A549 (cell line): ENCODE results near the gene PIGC. TPM values are rescaled to one million over a fixed set of nuclear protein-coding genes. Genes with fewer than 3 reads are reported as not detected.

ENCODE experiments used
- ATAC-seq, 2 experiments: fragments of 200-7000 bp in 1 of 2; fragments of >200 bp in 1 of 2; cut with Nextera tagmentation in 1 of 2; cut with Tn5 transposase in 1 of 2; 3 replicates each; pipeline versions ENCODE4 v1.8.0 to v1.9.1; 2018 to 2020; ENCODE audit warnings: mild to moderate bottlenecking in 1 of 2, moderate library complexity in 1 of 2
- CTCF ChIA-PET: fragments of 300-600 bp; sonication (Branson Sonifier 250); formaldehyde crosslinking; extraction: SDS; loops from one replicate; lab custom pipeline; 2021; ENCODE audit warnings: antibody characterized with exemption, inconsistent platforms; lab: Yijun Ruan, JAX
- POLR2A ChIA-PET: fragments of 350-600 bp; formaldehyde crosslinking; extraction: SDS; loops from one replicate; lab custom pipeline; 2021; ENCODE audit warnings: antibody characterized with exemption, inconsistent platforms; lab: Yijun Ruan, JAX
- DNase-seq, 2 experiments: peaks; one replicate each; pipeline versions ENCODE4 v3.0.0 to v3.0.0-alpha.2; 2011 to 2016; ENCODE audit warnings: low read depth in 1 of 2, low spot score in 1 of 2
- FAIRE-seq: peaks from 2 replicates; lab custom pipeline; 2011; peaks lifted over from hg19 to GRCh38; lab: Jason Lieb, UNC
- H3K27ac ChIP-seq, 2 experiments: fragments of >200 bp; sonication (Bioruptor Twin); formaldehyde crosslinking; 3 replicates each; pipeline ENCODE4 v1.5.1; 2016 to 2017
- H3K4me1 ChIP-seq: fragments of >200 bp; sonication (Bioruptor Twin); formaldehyde crosslinking; 3 replicates; pipeline ENCODE4 v1.6.1; 2016
- H3K4me2 ChIP-seq: fragments of >200 bp; sonication (Bioruptor Twin); formaldehyde crosslinking; 3 replicates; pipeline ENCODE4 v1.6.1; 2016
- H3K4me3 ChIP-seq: fragments of >200 bp; sonication (Bioruptor Twin); formaldehyde crosslinking; 3 replicates; pipeline ENCODE4 v1.5.1; 2016
- H3K9me3 ChIP-seq: fragments of >200 bp; sonication (Bioruptor Twin); formaldehyde crosslinking; 3 replicates; pipeline ENCODE4 v1.6.1; 2016
- BCL3 ChIP-seq: fragments of >200 bp; sonication (Bioruptor Twin); formaldehyde crosslinking; IDR thresholded peaks from 3 replicates; pipeline ENCODE4 v1.6.1; 2016
- CBX2 ChIP-seq: fragments of 200-600 bp; sonication (generic); IDR thresholded peaks from 2 replicates; pipeline ENCODE4 v1.6.1; 2016; ENCODE audit warnings: low read depth, mild to moderate bottlenecking, borderline replicate concordance
- CEBPB ChIP-seq, 2 experiments: fragments of >200 bp in 1 of 2; sonication (Bioruptor Twin) in 1 of 2; formaldehyde crosslinking in 1 of 2; IDR thresholded peaks; 2 replicates each; pipeline ENCODE4 v1.6.1; 2012 to 2016
- EHF ChIP-seq: fragments of 250-450 bp; sonication (Bioruptor Pico); IDR thresholded peaks from 2 replicates; pipeline ENCODE4 v1.5.0; 2020; ENCODE audit warnings: mild to moderate bottlenecking
- EHMT2 ChIP-seq: fragments of 200-600 bp; sonication (generic); IDR thresholded peaks from 2 replicates; pipeline ENCODE4 v1.6.1; 2016; ENCODE audit warnings: antibody characterized with exemption, low read depth, mild to moderate bottlenecking, moderate library complexity
- EP300 ChIP-seq, 2 experiments: fragments of >200 bp; sonication (Bioruptor Twin); formaldehyde crosslinking; IDR thresholded peaks; 2 replicates in 1 of 2; 3 replicates in 1 of 2; pipeline ENCODE4 v1.6.1; 2016 to 2017
- ESRRA ChIP-seq: fragments of 150-350 bp; IDR thresholded peaks from 2 replicates; pipeline ENCODE4 v1.6.1; 2014; ENCODE audit warnings: mild to moderate bottlenecking, low read length, borderline replicate concordance
- FOSB ChIP-seq: fragments of 250-450 bp; sonication (Bioruptor Pico); IDR thresholded peaks from 2 replicates; pipeline ENCODE4 v1.5.0; 2020; ENCODE audit warnings: mild to moderate bottlenecking, moderate library complexity
- FOSL2 ChIP-seq, 2 experiments: fragments of 450-650 bp in 1 of 2; fragments of >200 bp in 1 of 2; sonication (Bioruptor Twin) in 1 of 2; formaldehyde crosslinking; IDR thresholded peaks; 2 replicates each; pipeline versions ENCODE4 v1.5.0 to v1.6.1; 2016 to 2020; ENCODE audit warnings: mild to moderate bottlenecking in 1 of 2, moderate library complexity in 1 of 2
- HOXB13 ChIP-seq: fragments of 250-450 bp; sonication (Bioruptor Pico); IDR thresholded peaks from 2 replicates; pipeline ENCODE4 v1.5.0; 2020; ENCODE audit warnings: low read depth, mild to moderate bottlenecking, moderate library complexity
- KDM5A ChIP-seq: fragments of 200-600 bp; sonication (generic); IDR thresholded peaks from 2 replicates; pipeline ENCODE4 v1.6.1; 2016; ENCODE audit warnings: antibody characterized with exemption, mild to moderate bottlenecking
- MAFK ChIP-seq: fragments of 450-650 bp; IDR thresholded peaks from 2 replicates; pipeline ENCODE4 v1.6.1; 2014; ENCODE audit not compliant: partially characterized antibody
- PBX3 ChIP-seq: IDR thresholded peaks from 2 replicates; pipeline ENCODE4 v1.6.1; 2012
- PHF8 ChIP-seq: fragments of 200-600 bp; sonication (generic); IDR thresholded peaks from 2 replicates; pipeline ENCODE4 v1.6.1; 2016; ENCODE audit warnings: low read depth, mild to moderate bottlenecking, antibody characterized with exemption, moderate library complexity, borderline replicate concordance
- POLR2A ChIP-seq: IDR thresholded peaks from 2 replicates; pipeline ENCODE4 v1.6.1; 2012; ENCODE audit warnings: mild to moderate bottlenecking, low read length
- RAD21 ChIP-seq, 2 experiments: fragments of >200 bp in 1 of 2; sonication (Bioruptor Twin) in 1 of 2; formaldehyde crosslinking in 1 of 2; IDR thresholded peaks in 1 of 2; conservative IDR thresholded peaks in 1 of 2; 2 replicates in 1 of 2; 3 replicates in 1 of 2; pipeline ENCODE4 v1.6.1; 2012 to 2018; ENCODE audit warnings: inconsistent platforms in 1 of 2
- RARB ChIP-seq: fragments of 250-450 bp; sonication (Bioruptor Pico); IDR thresholded peaks from 2 replicates; pipeline ENCODE4 v1.8.0; 2021; ENCODE audit warnings: mild to moderate bottlenecking, moderate library complexity
- RCOR1 ChIP-seq: fragments of 150-350 bp; IDR thresholded peaks from 2 replicates; pipeline ENCODE4 v1.6.1; 2014; ENCODE audit warnings: antibody characterized with exemption, low read length, low read depth
- RFX5 ChIP-seq: fragments of 450-650 bp; IDR thresholded peaks from 2 replicates; pipeline ENCODE4 v1.7.1; 2014; ENCODE audit warnings: antibody characterized with exemption, mild to moderate bottlenecking, moderate library complexity
- TFCP2L1 ChIP-seq: fragments of 250-450 bp; sonication (Bioruptor Pico); IDR thresholded peaks from 2 replicates; pipeline ENCODE4 v1.5.0; 2021; ENCODE audit warnings: mild to moderate bottlenecking
- ZNF302 ChIP-seq: fragments of 250-450 bp; sonication (Bioruptor Pico); IDR thresholded peaks from 2 replicates; pipeline ENCODE4 v1.9.0; 2021; ENCODE audit warnings: inconsistent platforms, mild to moderate bottlenecking, moderate library complexity
- WGBS: methylation state at CpG from one replicate; pipeline ENCODE4 v1.1.6; 2017; ENCODE audit errors: missing lambda C conversion rate; 5-methylcytosine and 5-hydroxymethylcytosine counted together
- polyA plus RNA-seq, 4 experiments: library from polyadenylated mRNA; depleted of rRNA in 3 of 4; stranded (reverse); fragments of >200 nt; fragmentation: RNase III in 1 of 4; extraction: RNeasy Plus Mini Kit Qiagen cat#74134 plus additional on column Dnase treatment in 1 of 4; gene quantifications; 2 replicates in 3 of 4; 3 replicates in 1 of 4; pipeline ENCODE4 v1.2.3, GENCODE V29; 2011 to 2017
- TF ChIP-seq, protein P1 (sequence below): fragments of 200-600 bp; sonication (generic); IDR thresholded peaks from 2 replicates; pipeline ENCODE4 v1.6.1; 2016; ENCODE audit warnings: antibody characterized with exemption, mild to moderate bottlenecking, moderate library complexity

PIGC gene
- polyA plus RNA-seq, 2 of the 4 experiments (the other 2 are of a cell fraction): 30.7 to 50.0 TPM

GRCh38 chr1:172398193-172398592 is 45.7 kb downstream of the PIGC start (continued):
- no peak for TF ChIP-seq CEBPB (IDR thresholded peaks at IDR 0.05)
- TF ChIP-seq MAFK: no peak

DNA sequence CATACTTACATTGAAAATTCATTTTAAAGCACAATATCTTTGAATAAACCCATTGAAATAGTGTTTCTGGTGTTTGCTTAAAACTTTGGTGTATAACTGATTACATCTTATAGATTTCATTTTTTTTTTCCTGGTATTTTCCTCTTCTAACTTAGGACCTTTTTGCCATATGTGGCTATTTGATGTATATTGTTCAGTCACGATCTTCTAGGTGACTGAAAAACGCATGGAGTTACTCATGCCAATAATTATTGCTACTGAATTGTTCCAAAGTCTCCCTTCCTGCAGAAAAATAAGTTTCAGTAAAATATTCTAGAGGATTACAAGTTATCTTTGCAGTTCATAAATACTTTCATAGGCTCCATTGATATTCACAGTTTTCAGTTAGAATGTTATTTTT is 46.2 kb downstream of the PIGC start:
- DNase-seq: no peak

DNA sequence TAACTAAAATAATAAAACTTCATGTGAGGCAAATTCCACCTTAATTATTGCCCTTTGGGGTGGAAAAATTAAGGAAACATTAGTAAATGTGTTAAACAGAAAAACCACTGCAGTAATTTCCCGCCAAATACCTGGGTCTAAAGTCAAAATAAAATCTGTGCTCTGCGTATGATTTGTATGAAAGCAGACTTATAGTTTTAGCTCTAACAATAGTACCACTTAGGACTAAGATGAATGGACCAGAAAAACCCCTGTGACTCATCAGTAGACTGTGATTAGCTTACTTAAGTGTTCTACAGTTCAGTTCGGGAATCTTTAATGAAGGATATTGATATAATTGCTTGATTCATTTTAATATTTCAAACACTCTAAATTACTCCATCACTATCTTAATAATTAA is 46.6 kb downstream of the PIGC start:
- Histone ChIP-seq H3K27ac (0 out of 6 replicates have a peak overlapping the region, but pooled peaks of 1 of the 2 experiments have one; percentile 2), H3K9me3 (no peaks in the 10 kb centered on the region), H3K4me1 (peaks cover 32% of the 10 kb centered on the region), H3K4me3 (no peak overlapping the region), H3K4me2 (no peak overlapping the region)
- ChIA-PET CTCF (interaction anchor here (4.4 to 4.7 kb wide), 2 partner anchors 307 to 394 kb away, joined by 27 to 48 read pairs; no protein-coding TSS in a partner anchor), POLR2A (interaction anchor here (0.9 kb wide), 1 partner anchor 74 kb away, joined by 3 read pairs; no protein-coding TSS in a partner anchor)
- no peak for FAIRE-seq
- no peak for DNase-seq
- no peak for ATAC-seq
- 84% methylated on average over 3 of the region's 3 CpGs for WGBS
- TF ChIP-seq, protein P1, sequence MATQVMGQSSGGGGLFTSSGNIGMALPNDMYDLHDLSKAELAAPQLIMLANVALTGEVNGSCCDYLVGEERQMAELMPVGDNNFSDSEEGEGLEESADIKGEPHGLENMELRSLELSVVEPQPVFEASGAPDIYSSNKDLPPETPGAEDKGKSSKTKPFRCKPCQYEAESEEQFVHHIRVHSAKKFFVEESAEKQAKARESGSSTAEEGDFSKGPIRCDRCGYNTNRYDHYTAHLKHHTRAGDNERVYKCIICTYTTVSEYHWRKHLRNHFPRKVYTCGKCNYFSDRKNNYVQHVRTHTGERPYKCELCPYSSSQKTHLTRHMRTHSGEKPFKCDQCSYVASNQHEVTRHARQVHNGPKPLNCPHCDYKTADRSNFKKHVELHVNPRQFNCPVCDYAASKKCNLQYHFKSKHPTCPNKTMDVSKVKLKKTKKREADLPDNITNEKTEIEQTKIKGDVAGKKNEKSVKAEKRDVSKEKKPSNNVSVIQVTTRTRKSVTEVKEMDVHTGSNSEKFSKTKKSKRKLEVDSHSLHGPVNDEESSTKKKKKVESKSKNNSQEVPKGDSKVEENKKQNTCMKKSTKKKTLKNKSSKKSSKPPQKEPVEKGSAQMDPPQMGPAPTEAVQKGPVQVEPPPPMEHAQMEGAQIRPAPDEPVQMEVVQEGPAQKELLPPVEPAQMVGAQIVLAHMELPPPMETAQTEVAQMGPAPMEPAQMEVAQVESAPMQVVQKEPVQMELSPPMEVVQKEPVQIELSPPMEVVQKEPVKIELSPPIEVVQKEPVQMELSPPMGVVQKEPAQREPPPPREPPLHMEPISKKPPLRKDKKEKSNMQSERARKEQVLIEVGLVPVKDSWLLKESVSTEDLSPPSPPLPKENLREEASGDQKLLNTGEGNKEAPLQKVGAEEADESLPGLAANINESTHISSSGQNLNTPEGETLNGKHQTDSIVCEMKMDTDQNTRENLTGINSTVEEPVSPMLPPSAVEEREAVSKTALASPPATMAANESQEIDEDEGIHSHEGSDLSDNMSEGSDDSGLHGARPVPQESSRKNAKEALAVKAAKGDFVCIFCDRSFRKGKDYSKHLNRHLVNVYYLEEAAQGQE: no peak
- TF ChIP-seq FOSL2 (IDR thresholded peaks at IDR 0.05) (no peak), FOSL2 (CRISPR knock-in tag; IDR thresholded peaks at IDR 0.05) (no peak), TFCP2L1 (CRISPR knock-in tag) (no peak), RCOR1 (no peak), RFX5 (no peak), CEBPB (IDR thresholded peaks at IDR 0.05) (no peak), BCL3 (no peak), RARB (no peak), ESRRA (no peak), PBX3 (no peak), ZNF302 (CRISPR knock-in tag) (no peak), POLR2A (no peak), EHMT2 (no peak), PHF8 (no peak), KDM5A (no peak), HOXB13 (CRISPR knock-in tag) (no peak), CBX2 (no peak), FOSB (CRISPR knock-in tag) (no peak)

More for the DNA sequence above, 46.2 kb downstream of the PIGC start:
- Histone ChIP-seq H3K9me3 (no peaks in the 10 kb centered on the region), H3K4me1 (peaks cover 32% of the 10 kb centered on the region), H3K4me3 (no peak overlapping the region), H3K4me2 (no peak overlapping the region), H3K27ac (peak overlapping the region in 1 of 2 experiments; percentile 86; a peak in 1 of 6 replicates)
- CTCF ChIA-PET: interaction anchor here (0.6 to 4.7 kb wide), 7 partner anchors 22 to 463 kb away, joined by 3 to 48 read pairs (median 4); no protein-coding TSS in a partner anchor
- FAIRE-seq: peak; percentile 36
- no peak for ATAC-seq
- POLR2A ChIA-PET: interaction anchor here (0.9 to 2.6 kb wide), 2 partner anchors 39 to 75 kb away, joined by 3 to 24 read pairs; no protein-coding TSS in a partner anchor
- no peak for TF ChIP-seq CBX2
- TF ChIP-seq EP300 (IDR thresholded peaks at IDR 0.05): no peak
- no peak for TF ChIP-seq EHF (CRISPR knock-in tag)
- TF ChIP-seq RAD21 (conservative IDR thresholded peaks at IDR 0.05 in 1 of 2, IDR thresholded peaks at IDR 0.05 in 1 of 2): no peak
- TF ChIP-seq PBX3: no peak
- 96% methylated on average over 2 of the region's 2 CpGs for WGBS
